Lung (tissue), 12 donors: ENCODE results near the gene CAPN5. TPM values are rescaled to one million over a fixed set of nuclear protein-coding genes. Genes with fewer than 3 reads are reported as not detected.

Experiments used
- ATAC-seq: fragments of 200-7000 bp; cut with Tn5 transposase; one replicate; pipeline ENCODE4 v1.9.1; 2020; ENCODE audit warnings: moderate number of reproducible peaks; ENCODE audit not compliant: insufficient read depth, low FRiP score
- DNase-seq, 3 donors: peaks; one replicate each; pipeline ENCODE4 v3.0.0-alpha.2; 2013 to 2017
- H3K27ac ChIP-seq, 2 donors: one replicate each; pipeline ENCODE4 v1.5.1; 2013; ENCODE audit warnings: mild to moderate bottlenecking in 2 of 2, moderate library complexity in 2 of 2, control low read depth in 1 of 2, inconsistent platforms in 1 of 2, low read depth in 1 of 2, low read length in 1 of 2
- H3K27me3 ChIP-seq, 3 donors: one replicate each; pipeline ENCODE4 v1.5.1; 2013; ENCODE audit warnings: low read length in 2 of 3; ENCODE audit not compliant: control insufficient read depth in 3 of 3, insufficient read depth in 3 of 3
- H3K36me3 ChIP-seq, 4 donors: one replicate each; pipeline ENCODE4 v1.5.1; 2013; ENCODE audit warnings: low read length in 4 of 4, mild to moderate bottlenecking in 1 of 4, moderate library complexity in 1 of 4; ENCODE audit not compliant: control insufficient read depth in 4 of 4, insufficient read depth in 4 of 4
- H3K4me1 ChIP-seq, 5 donors: one replicate each; pipeline ENCODE4 v1.5.1; 2013; ENCODE audit warnings: low read length in 5 of 5, mild to moderate bottlenecking in 2 of 5, moderate library complexity in 1 of 5; ENCODE audit not compliant: control insufficient read depth in 5 of 5, insufficient read depth in 5 of 5
- H3K4me3 ChIP-seq: one replicate; pipeline ENCODE4 v1.5.1; 2013; ENCODE audit warnings: mild to moderate bottlenecking, control low read depth, moderate library complexity
- H3K9ac ChIP-seq, 2 donors: one replicate each; pipeline ENCODE4 v1.5.1; 2013; ENCODE audit warnings: low read length in 2 of 2, control low read depth in 1 of 2; ENCODE audit not compliant: insufficient read depth in 1 of 2
- H3K9me3 ChIP-seq, 4 donors: one replicate each; pipeline ENCODE4 v1.5.1; 2013; ENCODE audit warnings: low read length in 3 of 4, mild to moderate bottlenecking in 1 of 4, moderate library complexity in 1 of 4; ENCODE audit not compliant: control insufficient read depth in 4 of 4, insufficient read depth in 3 of 4
- CTCF ChIP-seq: IDR thresholded peaks from 2 replicates; pipeline ENCODE4 v1.5.1; 2012; ENCODE audit warnings: mild to moderate bottlenecking; ENCODE audit errors: control extremely low read depth, extremely low read depth
- WGBS, 2 donors: extraction: QIAGEN DNeasy Blood & Tissue Kit; methylation state at CpG; one replicate each; pipeline ENCODE4 v1.1.7; 2013; 5-methylcytosine and 5-hydroxymethylcytosine counted together
- polyA plus RNA-seq, 2 donors: library from polyadenylated mRNA; stranded (reverse); fragments of 200-250 nt; gene quantifications; one replicate each; pipeline ENCODE4 v1.2.1, GENCODE V29; 2013
- total RNA-seq, 2 donors: library from RNA; depleted of rRNA in 1 of 2; stranded (reverse); fragments of >200 nt in 1 of 2; gene quantifications; one replicate each; pipeline ENCODE4 v1.2.1, GENCODE V29; 2014 to 2021
- donor health status: control.
- donor health status: control.
- donor health status: Bipolar disorder and iron deficiency.
- donor health status: healthy.
- donor health status: DM: yes; HTN: yes; CAD: no.

The CAPN5 gene
- total and polyA plus RNA-seq, 4 donors = 3.0 to 16.1 (median 9.4) TPM

GRCh38 chr11:77110836-77111235, 44.1 kb downstream of the CAPN5 start:
- Histone ChIP-seq H3K27me3 (no peaks in the 10 kb centered on the region), H3K9me3 (no peaks in the 10 kb centered on the region), H3K4me3 (no peak overlapping the region), H3K4me1 (peaks cover 0 to 16% (median 6%) of the 10 kb centered on the region in 5 donors), H3K36me3 (peaks cover 0 to 5% (median 0%) of the 10 kb centered on the region in 4 donors), H3K27ac (no peak overlapping the region), H3K9ac (no peak overlapping the region)
- ATAC-seq (no peak), DNase-seq (no peak)
- TF ChIP-seq CTCF = no peak
- 88 to 94% methylated on average over 6 of the region's 6 CpGs for WGBS, 2 donors

GRCh38 chr11:77111277-77111676, 44.5 kb downstream of the CAPN5 start:
- no peak overlapping the region for H3K27ac ChIP-seq
- ATAC-seq (no peak), DNase-seq (no peak)
- no peak overlapping the region for H3K9ac ChIP-seq
- peaks cover 0 to 5% (median 0%) of the 10 kb centered on the region in 4 donors for H3K36me3 ChIP-seq
- 89 to 95% methylated on average over 3 of the region's 3 CpGs for WGBS, 2 donors
- no peak overlapping the region for H3K4me3 ChIP-seq
- no peak for TF ChIP-seq CTCF
- no peaks in the 10 kb centered on the region for H3K9me3 ChIP-seq
- H3K27me3 ChIP-seq = no peaks in the 10 kb centered on the region
- peaks cover 0 to 16% (median 6%) of the 10 kb centered on the region in 5 donors for H3K4me1 ChIP-seq

- WGBS, 2 donors = 96 to 98% methylated on average over 6 of the region's 6 CpGs
- no peak for DNase-seq
- TF ChIP-seq CTCF = no peak
These were observed 45.2 kb downstream of the CAPN5 start for GRCh38 chr11:77111946-77112345.

GRCh38 chr11:77112641-77113381, 46.0 kb downstream of the CAPN5 start:
- Histone ChIP-seq H3K9ac (no peak overlapping the region), H3K4me3 (no peak overlapping the region), H3K27ac (no peak overlapping the region), H3K27me3 (no peaks in the 10 kb centered on the region), H3K4me1 (peaks cover 0 to 9% (median 4%) of the 10 kb centered on the region in 5 donors), H3K9me3 (no peaks in the 10 kb centered on the region), H3K36me3 (peaks cover 0 to 5% (median 0%) of the 10 kb centered on the region in 4 donors)
- TF ChIP-seq CTCF = no peak
- ATAC-seq (no peak), DNase-seq (no peak)
- 91 to 93% methylated on average over 20 of the region's 20 CpGs for WGBS, 2 donors

More at GRCh38 chr11:77111946-77112345, 45.2 kb downstream of the CAPN5 start:
- Histone ChIP-seq H3K9me3 (no peaks in the 10 kb centered on the region), H3K4me1 (peaks cover 0 to 16% (median 6%) of the 10 kb centered on the region in 5 donors), H3K27me3 (no peaks in the 10 kb centered on the region), H3K27ac (no peak overlapping the region), H3K9ac (no peak overlapping the region), H3K36me3 (peaks cover 0 to 5% (median 0%) of the 10 kb centered on the region in 4 donors), H3K4me3 (no peak overlapping the region)
- ATAC-seq = no peak
